Measurements from ENCODE around the gene ZNF22.

Gene ZNF22

GRCh38 chr10:44960482-44961229 lies 40.1 kb upstream of the ZNF22 start:
- DNase-seq (ENCODE audit: insufficient read length, low spot score) (no peak), FAIRE-seq (no peak)
- TF ChIP-seq CTCF (IDR thresholded peaks at IDR 0.05; ENCODE audit: insufficient read depth, missing control alignments) = no peak

GRCh38 chr10:44961230-44961571 lies 39.5 kb upstream of the ZNF22 start:
- no peak for TF ChIP-seq CTCF (IDR thresholded peaks at IDR 0.05; ENCODE audit: insufficient read depth, missing control alignments)
- FAIRE-seq (no peak), DNase-seq (ENCODE audit: insufficient read length, low spot score) (no peak)

- FAIRE-seq = no peak
- no peak for TF ChIP-seq CTCF (IDR thresholded peaks at IDR 0.05; ENCODE audit: insufficient read depth, missing control alignments)
Observed at GRCh38 chr10:44961931-44962750, 38.6 kb upstream of the ZNF22 start.

GRCh38 chr10:44962870-44963738 lies 37.6 kb upstream of the ZNF22 start:
- DNase-seq (ENCODE audit: insufficient read length, low spot score) = no peak
- no peak for TF ChIP-seq CTCF (IDR thresholded peaks at IDR 0.05; ENCODE audit: insufficient read depth, missing control alignments)
- FAIRE-seq = no peak

More at GRCh38 chr10:44961931-44962750, 38.6 kb upstream of the ZNF22 start:
- DNase-seq (ENCODE audit: insufficient read length, low spot score) = no peak

GRCh38 chr10:44963772-44964633 lies 36.7 kb upstream of the ZNF22 start:
- TF ChIP-seq CTCF (IDR thresholded peaks at IDR 0.05; ENCODE audit: insufficient read depth, missing control alignments) = no peak
- DNase-seq (ENCODE audit: insufficient read length, low spot score) (no peak), FAIRE-seq (no peak)

GRCh38 chr10:44965104-44965503 lies 35.6 kb upstream of the ZNF22 start:
- DNase-seq (ENCODE audit: insufficient read length, low spot score) (no peak), FAIRE-seq (no peak)
- TF ChIP-seq CTCF (IDR thresholded peaks at IDR 0.05; ENCODE audit: insufficient read depth, missing control alignments) = no peak

All from D721Med (cell line).